GM04503 (cell line): ENCODE results near the gene PCLO.
"Not testable (repeated sequence)": the region's sequence is repeated elsewhere in the genome, so short reads cannot be mapped to it uniquely, and the experiment has no call there.

Experiments
- DNase-seq: peaks from one replicate; pipeline ENCODE4 v3.0.0-alpha.2; 2012; ENCODE audit warnings: low read depth

The PCLO gene

GRCh38 chr7:82732677-82733076 lies 430.0 kb downstream of the PCLO start:
- DNase-seq, result no peak

GRCh38 chr7:82729172-82730030 lies 433.3 kb downstream of the PCLO start:
- no peak for DNase-seq

GRCh38 chr7:82726038-82726800 lies 436.5 kb downstream of the PCLO start:
- DNase-seq, result no peak

GRCh38 chr7:82723411-82723810 lies 439.3 kb downstream of the PCLO start:
- no peak for DNase-seq

GRCh38 chr7:82722946-82723345 lies 439.7 kb downstream of the PCLO start:
- no peak for DNase-seq

- DNase-seq, result no peak
Measured at GRCh38 chr7:82715344-82715743, 447.3 kb downstream of the PCLO start.

GRCh38 chr7:82714883-82715282 lies 447.8 kb downstream of the PCLO start:
- no peak for DNase-seq

GRCh38 chr7:82713506-82713905 lies 449.2 kb downstream of the PCLO start:
- no peak for DNase-seq

GRCh38 chr7:82706344-82706743 lies 456.3 kb downstream of the PCLO start:
- DNase-seq, result not testable (repeated sequence)

GRCh38 chr7:82705517-82706260 lies 457.0 kb downstream of the PCLO start:
- DNase-seq, result no peak

- DNase-seq, result no peak
Measured at GRCh38 chr7:82704121-82704520, 458.6 kb downstream of the PCLO start.
